IMR-90 (cell line): ENCODE results near the gene MCM3AP.

ENCODE experiments used
- RFX5 ChIP-seq: IDR thresholded peaks from 2 replicates; pipeline ENCODE4 v1.8.0; 2012; ENCODE audit warnings: low read depth, mild to moderate bottlenecking, low read length, moderate library complexity
- SMC3 ChIP-seq: fragments of 150-350 bp; IDR thresholded peaks from 2 replicates; pipeline ENCODE4 v1.6.1; 2016; ENCODE audit warnings: low read depth, mild to moderate bottlenecking, antibody characterized with exemption, low read length, moderate library complexity
- TF ChIP-seq, protein P1 (sequence below): conservative IDR thresholded peaks from 2 replicates; pipeline ENCODE4 v1.5.1; 2012; ENCODE audit warnings: mild to moderate bottlenecking, low read depth, low read length, improper control_type of control experiment

DNA sequence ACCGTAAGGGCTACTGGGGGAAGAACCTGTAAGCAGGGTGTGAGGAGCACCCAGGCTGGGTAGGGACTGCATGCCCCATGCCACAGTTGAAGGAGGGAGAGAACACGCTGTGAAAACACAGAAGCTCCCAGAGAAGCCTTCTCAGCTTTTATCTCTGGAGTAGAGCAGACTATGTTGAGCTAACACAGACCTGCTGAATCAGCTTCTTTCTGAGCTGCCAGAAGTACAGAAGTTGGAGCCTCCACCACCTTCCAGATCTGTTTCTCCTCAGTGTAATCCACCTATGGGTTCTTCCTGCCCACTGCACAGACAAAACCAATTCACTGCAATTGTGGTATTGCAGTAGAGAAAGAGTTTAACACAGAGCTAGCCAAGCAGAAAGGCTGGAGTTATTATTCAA, 6.2 kb upstream of the MCM3AP start:
- TF ChIP-seq, protein P1, sequence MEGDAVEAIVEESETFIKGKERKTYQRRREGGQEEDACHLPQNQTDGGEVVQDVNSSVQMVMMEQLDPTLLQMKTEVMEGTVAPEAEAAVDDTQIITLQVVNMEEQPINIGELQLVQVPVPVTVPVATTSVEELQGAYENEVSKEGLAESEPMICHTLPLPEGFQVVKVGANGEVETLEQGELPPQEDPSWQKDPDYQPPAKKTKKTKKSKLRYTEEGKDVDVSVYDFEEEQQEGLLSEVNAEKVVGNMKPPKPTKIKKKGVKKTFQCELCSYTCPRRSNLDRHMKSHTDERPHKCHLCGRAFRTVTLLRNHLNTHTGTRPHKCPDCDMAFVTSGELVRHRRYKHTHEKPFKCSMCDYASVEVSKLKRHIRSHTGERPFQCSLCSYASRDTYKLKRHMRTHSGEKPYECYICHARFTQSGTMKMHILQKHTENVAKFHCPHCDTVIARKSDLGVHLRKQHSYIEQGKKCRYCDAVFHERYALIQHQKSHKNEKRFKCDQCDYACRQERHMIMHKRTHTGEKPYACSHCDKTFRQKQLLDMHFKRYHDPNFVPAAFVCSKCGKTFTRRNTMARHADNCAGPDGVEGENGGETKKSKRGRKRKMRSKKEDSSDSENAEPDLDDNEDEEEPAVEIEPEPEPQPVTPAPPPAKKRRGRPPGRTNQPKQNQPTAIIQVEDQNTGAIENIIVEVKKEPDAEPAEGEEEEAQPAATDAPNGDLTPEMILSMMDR = no peak
- no peak for TF ChIP-seq RFX5
- TF ChIP-seq SMC3 = no peak
